Fibroblast of lung (primary cell): Measurements from ENCODE around the gene POLD1. TPM values are rescaled to one million over a fixed set of nuclear protein-coding genes. Genes with fewer than 3 reads are reported as not detected.

Experiments used
- DNase-seq, 2 donors: peaks; one replicate each; pipeline versions ENCODE4 v3.0.0 to v3.0.0-alpha.2; 2010; ENCODE audit warnings: low read depth in 2 of 2
- H2AFZ ChIP-seq: 2 replicates; pipeline ENCODE4 v1.5.1; 2012; ENCODE audit warnings: low read length, control low read depth, inconsistent platforms
- H3K27ac ChIP-seq: 2 replicates; pipeline ENCODE4 v1.5.1; 2011; ENCODE audit warnings: low read length, control low read depth; ENCODE audit not compliant: insufficient read depth
- H3K27me3 ChIP-seq: 2 replicates; pipeline ENCODE4 v1.5.1; 2011; ENCODE audit warnings: mild to moderate bottlenecking, low read length; ENCODE audit not compliant: control insufficient read depth, insufficient read depth
- H3K36me3 ChIP-seq: 2 replicates; pipeline ENCODE4 v1.5.1; 2011; ENCODE audit warnings: low read length; ENCODE audit not compliant: control insufficient read depth, insufficient read depth
- H3K4me1 ChIP-seq: 2 replicates; pipeline ENCODE4 v1.5.1; 2011; ENCODE audit warnings: low read length; ENCODE audit not compliant: control insufficient read depth, insufficient read depth; ENCODE audit errors: extremely low read depth
- H3K4me2 ChIP-seq: 2 replicates; pipeline ENCODE4 v1.5.1; 2011; ENCODE audit warnings: low read length, control low read depth; ENCODE audit not compliant: insufficient read depth; ENCODE audit errors: extremely low read depth
- H3K4me3 ChIP-seq, 4 experiments: fragments of 200-600 bp in 1 of 4; sonication (generic) in 1 of 4; replicated peaks in 1 of 4; 2 replicates each; pipeline ENCODE4 v1.5.1; 2011 to 2016; ENCODE audit warnings: low read length in 4 of 4, low read depth in 3 of 4, mild to moderate bottlenecking in 3 of 4, control low read depth in 2 of 4, inconsistent platforms in 1 of 4, mixed read lengths in 1 of 4; ENCODE audit not compliant: insufficient read depth in 1 of 4; ENCODE audit errors: control extremely low read depth in 1 of 4
- H3K79me2 ChIP-seq: 2 replicates; pipeline ENCODE4 v1.5.1; 2012; ENCODE audit warnings: mild to moderate bottlenecking, low read length, inconsistent platforms; ENCODE audit not compliant: control insufficient read depth, insufficient read depth
- H3K9ac ChIP-seq: 2 replicates; pipeline ENCODE4 v1.5.1; 2011; ENCODE audit warnings: mild to moderate bottlenecking, low read length, control low read depth; ENCODE audit not compliant: insufficient read depth
- H3K9me3 ChIP-seq: 2 replicates; pipeline ENCODE4 v1.5.1; 2012; ENCODE audit warnings: low read depth, low read length; ENCODE audit not compliant: control insufficient read depth, insufficient read depth
- H4K20me1 ChIP-seq: 2 replicates; pipeline ENCODE4 v1.5.1; 2011; ENCODE audit warnings: low read length; ENCODE audit not compliant: control insufficient read depth, insufficient read depth; ENCODE audit errors: extremely low read depth
- CTCF ChIP-seq, 2 donors: IDR thresholded peaks in 1 of 2; conservative IDR thresholded peaks in 1 of 2; 1 replicate in 1 of 2; 2 replicates in 1 of 2; pipeline ENCODE4 v1.5.1; 2011 to 2012; ENCODE audit warnings: low read length in 2 of 2, control low read depth in 1 of 2, inconsistent platforms in 1 of 2, low read depth in 1 of 2, mild to moderate bottlenecking in 1 of 2
- EZH2 ChIP-seq: IDR thresholded peaks from 2 replicates; pipeline ENCODE4 v1.5.1; 2012; ENCODE audit warnings: low read length, control low read depth, mild to moderate bottlenecking; ENCODE audit errors: missing control alignments
- polyA plus RNA-seq, 2 donors: library from polyadenylated mRNA; depleted of rRNA in 1 of 2; stranded (reverse) in 1 of 2; unstranded in 1 of 2; fragments of >200 nt; gene quantifications; 2 replicates each; pipeline ENCODE4 v1.2.1, GENCODE V29; 2011 to 2012; ENCODE audit warnings: missing spikeins in 1 of 2
- total RNA-seq: library from RNA; depleted of rRNA; stranded (reverse); fragments of >200 nt; gene quantifications from 2 replicates; pipeline ENCODE4 v1.2.1, GENCODE V29; 2014

The POLD1 gene
- total and polyA plus RNA-seq, 2 donors (not counting 1 experiment from before 2014, with no cell fraction given) = 4.0 to 23.6 TPM

GRCh38 chr19:50380751-50381151 is 3.4 kb upstream of the POLD1 start:
- Histone ChIP-seq H3K4me3 (no peak overlapping the region), H4K20me1 (no peaks in the 10 kb centered on the region), H3K79me2 (peaks cover 4% of the 10 kb centered on the region), H3K9me3 (no peaks in the 10 kb centered on the region), H3K4me1 (peaks cover 2% of the 10 kb centered on the region), H3K4me2 (no peak overlapping the region), H3K27ac (no peak overlapping the region), H3K27me3 (no peaks in the 10 kb centered on the region), H3K36me3 (peaks cover 28% of the 10 kb centered on the region), H3K9ac (no peak overlapping the region), H2AFZ (no peak overlapping the region)
- TF ChIP-seq EZH2 (no peak), CTCF (conservative IDR thresholded peaks at IDR 0.05 in 1 of 2, IDR thresholded peaks at IDR 0.05 in 1 of 2; ENCODE audit: low read depth in 1 of 2, low read length in 2 of 2) (no peak)
- no peak for DNase-seq

DNA sequence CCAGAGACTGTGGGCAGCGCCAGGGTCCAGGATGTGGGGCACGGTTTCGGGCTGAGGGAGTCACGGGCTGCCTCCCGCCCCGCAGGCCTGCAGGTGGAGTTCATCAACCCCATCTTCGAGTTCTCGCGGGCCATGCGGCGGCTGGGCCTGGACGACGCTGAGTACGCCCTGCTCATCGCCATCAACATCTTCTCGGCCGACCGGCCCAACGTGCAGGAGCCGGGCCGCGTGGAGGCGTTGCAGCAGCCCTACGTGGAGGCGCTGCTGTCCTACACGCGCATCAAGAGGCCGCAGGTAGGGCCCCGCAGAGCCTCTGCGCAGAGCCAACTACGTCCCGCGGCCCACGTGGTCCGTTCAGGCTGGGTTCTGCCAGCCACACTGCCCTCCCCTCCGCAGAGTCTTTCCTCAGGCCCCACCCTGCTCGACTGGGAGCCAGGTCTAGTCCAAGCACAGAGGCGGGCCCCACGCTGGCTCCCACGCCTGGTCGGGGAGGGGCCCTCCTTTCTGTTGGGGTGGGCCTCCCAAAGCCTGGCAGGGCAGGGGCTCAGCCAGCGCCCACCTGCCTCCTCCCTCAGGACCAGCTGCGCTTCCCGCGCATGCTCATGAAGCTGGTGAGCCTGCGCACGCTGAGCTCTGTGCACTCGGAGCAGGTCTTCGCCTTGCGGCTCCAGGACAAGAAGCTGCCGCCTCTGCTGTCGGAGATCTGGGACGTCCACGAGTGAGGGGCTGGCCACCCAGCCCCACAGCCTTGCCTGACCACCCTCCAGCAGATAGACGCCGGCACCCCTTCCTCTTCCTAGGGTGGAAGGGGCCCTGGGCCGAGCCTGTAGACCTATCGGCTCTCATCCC is 2.0 kb upstream of the POLD1 start:
- Histone ChIP-seq H3K9me3 (no peaks in the 10 kb centered on the region), H3K36me3 (peaks cover 31% of the 10 kb centered on the region), H3K4me2 (no peak overlapping the region), H3K79me2 (peaks cover 12% of the 10 kb centered on the region), H3K27ac (no peak overlapping the region), H3K9ac (no peak overlapping the region), H3K4me3 (no peak overlapping the region), H4K20me1 (no peaks in the 10 kb centered on the region), H3K4me1 (peaks cover 2% of the 10 kb centered on the region), H3K27me3 (no peaks in the 10 kb centered on the region), H2AFZ (no peak overlapping the region)
- no peak for DNase-seq
- TF ChIP-seq CTCF (conservative IDR thresholded peaks at IDR 0.05 in 1 of 2, IDR thresholded peaks at IDR 0.05 in 1 of 2; ENCODE audit: low read depth in 1 of 2, low read length in 2 of 2) (no peak), EZH2 (no peak)

DNA sequence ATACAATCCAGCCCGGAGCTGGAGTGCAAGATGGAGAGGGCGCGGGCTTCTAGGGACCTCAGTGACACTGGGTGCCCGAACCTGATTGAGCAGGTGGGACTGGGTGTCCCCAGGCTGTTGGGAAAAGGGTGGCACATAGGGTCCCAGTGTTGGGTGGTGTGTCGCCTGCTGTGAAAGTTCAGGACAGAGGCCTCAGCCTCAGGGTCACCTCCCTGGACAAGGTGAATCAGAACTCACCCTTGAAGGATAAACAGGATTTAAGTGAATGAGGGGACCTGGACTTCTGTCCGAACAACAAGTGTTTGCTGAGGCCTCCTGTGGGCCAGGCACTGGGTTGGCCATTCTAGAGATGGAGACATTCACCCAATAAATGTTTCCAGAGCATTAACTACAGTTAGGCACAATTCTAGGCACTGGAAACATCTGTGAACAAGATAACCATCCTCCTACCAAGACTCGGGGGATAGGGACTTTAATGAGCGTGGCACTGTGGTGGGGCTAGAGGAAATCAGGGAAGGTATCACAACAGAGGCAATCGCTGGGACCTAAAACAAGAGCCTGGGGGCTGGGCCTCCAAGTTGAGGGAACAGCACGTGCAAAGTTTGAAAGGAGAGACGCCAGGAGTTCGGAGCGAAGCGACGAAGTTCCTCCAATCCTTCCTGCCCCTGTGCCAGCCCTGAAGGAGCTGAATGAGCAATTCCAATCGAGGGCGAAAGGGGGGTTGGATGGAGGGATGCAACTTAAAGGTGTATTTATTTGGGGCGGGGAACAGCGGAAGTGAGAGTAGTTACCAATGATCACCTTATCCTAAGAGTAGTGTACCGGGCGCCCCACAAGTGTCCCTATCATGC is 921 bp upstream of the POLD1 start:
- no peaks in the 10 kb centered on the region for H3K27me3 ChIP-seq
- H3K79me2 ChIP-seq = peaks cover 20% of the 10 kb centered on the region
- no peak overlapping the region for H2AFZ ChIP-seq
- peaks cover 27% of the 10 kb centered on the region for H3K36me3 ChIP-seq
- H3K4me2 ChIP-seq = peak overlapping the region; percentile 83
- DNase-seq = no peak
- peaks cover 2% of the 10 kb centered on the region for H3K4me1 ChIP-seq
- H3K27ac ChIP-seq = peak overlapping the region; percentile 82
- peak overlapping the region; percentile 24 to 73 (median 34) for H3K4me3 ChIP-seq
- H4K20me1 ChIP-seq = no peaks in the 10 kb centered on the region
- no peak for TF ChIP-seq CTCF (conservative IDR thresholded peaks at IDR 0.05 in 1 of 2, IDR thresholded peaks at IDR 0.05 in 1 of 2; ENCODE audit: low read depth in 1 of 2, low read length in 2 of 2)
- TF ChIP-seq EZH2 = no peak
- no peak overlapping the region for H3K9ac ChIP-seq
- no peaks in the 10 kb centered on the region for H3K9me3 ChIP-seq
